HCT116 (cell line): ENCODE results near the gene PIGO. TPM values are rescaled to one million over a fixed set of nuclear protein-coding genes. Genes with fewer than 3 reads are reported as not detected.

ENCODE experiments used
- ATAC-seq: fragments of 200-7000 bp; cut with Tn5 transposase; 2 replicates; pipeline ENCODE4 v1.9.1; 2020; ENCODE audit warnings: mild to moderate bottlenecking, moderate library complexity
- BruUV-seq: library from RNA; stranded (reverse); fragments of 400-500 nt; replicated peaks from 2 replicates; lab custom pipeline; 2021; lab: Mats Ljungman, UMichigan
- CTCF ChIA-PET: fragments of 300-600 bp; sonication (Branson Sonifier 250); formaldehyde crosslinking; loops from one replicate; lab custom pipeline; 2021; ENCODE audit warnings: antibody characterized with exemption; lab: Charles Lee
- POLR2A ChIA-PET: fragments of 300-600, 350-600 bp; sonication (Branson Sonifier 250); formaldehyde crosslinking; loops from one replicate; lab custom pipeline; 2021; ENCODE audit warnings: antibody characterized with exemption; lab: Charles Lee
- RAD21 ChIA-PET, 2 experiments: fragments of 300-600 bp; sonication (Branson Sonifier 250); formaldehyde crosslinking; loops; one replicate each; lab custom pipeline; 2023; ENCODE audit warnings: low total read pairs in 2 of 2; ENCODE audit not compliant: uncharacterized antibody in 2 of 2, unreplicated experiment in 2 of 2, low non-redundant PET in 1 of 2; lab: Charles Lee
- DNase-seq: peaks from one replicate; pipeline ENCODE4 v3.0.0-alpha.2; 2010; ENCODE audit warnings: low read depth, low spot score
- H2AFZ ChIP-seq: fragments of 200-600 bp; shearing (Covaris generic), sonication (generic); 2 replicates; pipeline ENCODE4 v1.6.1; 2017; ENCODE audit warnings: low read depth, mixed run types, mixed read lengths, antibody characterized with exemption, low read length; ENCODE audit not compliant: poor library complexity, severe bottlenecking
- H3K27ac ChIP-seq: 2 replicates; pipeline ENCODE4 v1.5.1; 2012; ENCODE audit warnings: low read depth, low read length
- H3K27me3 ChIP-seq: fragments of 200-600 bp; sonication (generic); 2 replicates; pipeline ENCODE4 v1.6.1; 2016; ENCODE audit warnings: mixed run types, low read length, mixed read lengths; ENCODE audit not compliant: insufficient read depth
- H3K36me3 ChIP-seq, 2 experiments: fragments of 200-500 bp in 1 of 2; fragments of 200-600 bp in 1 of 2; sonication (Bioruptor generic) in 1 of 2; sonication (generic) in 1 of 2; 2 replicates each; pipeline versions ENCODE4 v1.5.1 to v1.6.1; 2014 to 2016; ENCODE audit warnings: low read length in 2 of 2, inconsistent platforms in 1 of 2, mixed read lengths in 1 of 2, mixed run types in 1 of 2; ENCODE audit not compliant: insufficient read depth in 2 of 2, control insufficient read depth in 1 of 2
- H3K4me1 ChIP-seq, 2 experiments: fragments of 200-600 bp in 1 of 2; sonication (generic) in 1 of 2; 2 replicates each; pipeline versions ENCODE4 v1.5.1 to v1.6.1; 2012 to 2017; ENCODE audit warnings: low read length in 2 of 2, inconsistent platforms in 1 of 2, mild to moderate bottlenecking in 1 of 2, mixed read lengths in 1 of 2, mixed run types in 1 of 2, moderate library complexity in 1 of 2; ENCODE audit not compliant: insufficient read depth in 2 of 2, control insufficient read depth in 1 of 2
- H3K4me2 ChIP-seq: fragments of 200-600 bp; sonication (generic); 2 replicates; pipeline ENCODE4 v1.6.1; 2017; ENCODE audit warnings: mixed run types, low read length, mixed read lengths
- H3K4me3 ChIP-seq, 2 experiments: fragments of 200-600 bp in 1 of 2; sonication (generic) in 1 of 2; replicated peaks in 1 of 2; 2 replicates each; pipeline ENCODE4 v1.5.1; 2011 to 2016; ENCODE audit warnings: low read length in 2 of 2, control low read depth in 1 of 2, low read depth in 1 of 2, mild to moderate bottlenecking in 1 of 2, mixed read lengths in 1 of 2, mixed run types in 1 of 2
- H3K79me2 ChIP-seq: fragments of 200-600 bp; sonication (generic); 2 replicates; pipeline ENCODE4 v1.6.1; 2017; ENCODE audit warnings: mild to moderate bottlenecking, mixed run types, low read length, moderate library complexity, mixed read lengths; ENCODE audit not compliant: insufficient read depth
- H3K9ac ChIP-seq: fragments of 200-600 bp; sonication (generic); 2 replicates; pipeline ENCODE4 v1.6.1; 2016; ENCODE audit warnings: low read length, mixed read lengths
- H3K9me2 ChIP-seq: fragments of 200-600 bp; sonication (generic), shearing (Covaris generic); 2 replicates; pipeline ENCODE4 v1.6.1; 2017; ENCODE audit warnings: mixed run types, mild to moderate bottlenecking, moderate library complexity; ENCODE audit not compliant: insufficient read depth
- H3K9me3 ChIP-seq, 2 experiments: fragments of 200-500 bp in 1 of 2; fragments of 200-600 bp in 1 of 2; sonication (Bioruptor generic) in 1 of 2; sonication (generic) in 1 of 2; 2 replicates each; pipeline ENCODE4 v1.6.1; 2014 to 2017; ENCODE audit warnings: low read length in 2 of 2, mixed read lengths in 2 of 2, inconsistent platforms in 1 of 2, low read depth in 1 of 2, mild to moderate bottlenecking in 1 of 2, mixed run types in 1 of 2, moderate library complexity in 1 of 2; ENCODE audit not compliant: control insufficient read depth in 1 of 2, insufficient read depth in 1 of 2
- H4K20me1 ChIP-seq: fragments of 200-600 bp; sonication (generic), shearing (Covaris generic); 2 replicates; pipeline ENCODE4 v1.6.1; 2017; ENCODE audit warnings: mixed run types, mild to moderate bottlenecking, moderate library complexity; ENCODE audit not compliant: insufficient read depth
- ATF3 ChIP-seq: IDR thresholded peaks from 2 replicates; pipeline ENCODE4 v1.6.1; 2012
- CBX3 ChIP-seq: IDR thresholded peaks from 2 replicates; pipeline ENCODE4 v1.6.1; 2012; ENCODE audit warnings: low read depth
- CEBPB ChIP-seq: IDR thresholded peaks from 2 replicates; pipeline ENCODE4 v1.6.1; 2012; ENCODE audit warnings: low read depth
- EGR1 ChIP-seq: IDR thresholded peaks from 2 replicates; pipeline ENCODE4 v1.6.1; 2012; ENCODE audit warnings: low read depth
- ELF1 ChIP-seq: IDR thresholded peaks from 2 replicates; pipeline ENCODE4 v1.6.1; 2012; ENCODE audit warnings: low read depth, borderline replicate concordance
- EZH2phosphoT487 ChIP-seq: fragments of 200-600 bp; IDR thresholded peaks from 2 replicates; pipeline ENCODE4 v1.6.1; 2018; ENCODE audit warnings: antibody characterized with exemption, borderline replicate concordance
- FOSL1 ChIP-seq: IDR thresholded peaks from 2 replicates; pipeline ENCODE4 v1.6.1; 2012; ENCODE audit warnings: low read depth
- MAX ChIP-seq: IDR thresholded peaks from 2 replicates; pipeline ENCODE4 v1.6.1; 2012
- POLR2A ChIP-seq: IDR thresholded peaks from 2 replicates; pipeline ENCODE4 v1.7.0; 2011; ENCODE audit warnings: borderline replicate concordance; ENCODE audit not compliant: insufficient read depth, insufficient read length; ENCODE audit errors: extremely low read depth
- POLR2AphosphoS5 ChIP-seq: IDR thresholded peaks from 2 replicates; pipeline ENCODE4 v1.6.1; 2011; ENCODE audit warnings: mild to moderate bottlenecking, low read depth, low read length, moderate library complexity
- RAD21 ChIP-seq: IDR thresholded peaks from 2 replicates; pipeline ENCODE4 v1.6.1; 2012; ENCODE audit warnings: low read depth, mild to moderate bottlenecking
- SIN3A ChIP-seq: IDR thresholded peaks from 2 replicates; pipeline ENCODE4 v1.6.1; 2012; ENCODE audit warnings: low read depth
- SRF ChIP-seq: IDR thresholded peaks from 2 replicates; pipeline ENCODE4 v1.6.1; 2012; ENCODE audit warnings: low read depth
- TCF7L2 ChIP-seq: IDR thresholded peaks from 2 replicates; pipeline ENCODE4 v1.7.0; 2011; ENCODE audit warnings: borderline replicate concordance, inconsistent platforms; ENCODE audit not compliant: insufficient read depth, insufficient read length; ENCODE audit errors: extremely low read depth
- YY1 ChIP-seq: IDR thresholded peaks from 2 replicates; pipeline ENCODE4 v1.6.1; 2011; ENCODE audit warnings: low read length, low read depth, moderate library complexity, mild to moderate bottlenecking; ENCODE audit not compliant: insufficient replicate concordance; ENCODE audit errors: extremely low read depth
- ZBTB33 ChIP-seq: IDR thresholded peaks from 2 replicates; pipeline ENCODE4 v1.6.1; 2011; ENCODE audit warnings: mild to moderate bottlenecking, low read length, moderate library complexity; ENCODE audit not compliant: insufficient replicate concordance; ENCODE audit errors: extremely low read depth
- ZFX ChIP-seq: fragments of 450-650 bp; IDR thresholded peaks from 2 replicates; pipeline ENCODE4 v1.6.1; 2017
- ZNF274 ChIP-seq: fragments of 200-500 bp; sonication (Bioruptor generic); IDR thresholded peaks from 2 replicates; pipeline ENCODE4 v1.6.1; 2014; ENCODE audit warnings: mild to moderate bottlenecking, low read depth, low read length, inconsistent platforms
- intact Hi-C: fragments of 100-400 bp; cut with micrococcal nuclease; formaldehyde crosslinking; loops from 2 replicates; pipeline ENCODE4 v1.10.0; 2022
- total RNA-seq: library from RNA; stranded (reverse); gene quantifications from one replicate; pipeline ENCODE4 v1.2.1, GENCODE V29; 2021; ENCODE audit not compliant: unreplicated experiment

PIGO gene
- total RNA-seq, 1 experiment from 2014 or later, result 24.0 TPM

GRCh38 chr9:35107297-35108290, 11.2 kb upstream of the PIGO start:
- no TSS peak for BruUV-seq
- CTCF ChIA-PET, result no interaction called here
- DNase-seq, result no peak

GRCh38 chr9:35106343-35106730, 9.9 kb upstream of the PIGO start:
- DNase-seq, result no peak
- Histone ChIP-seq H3K27me3 (no peaks in the 10 kb centered on the region), H3K9ac (no peak overlapping the region), H3K4me3 (no peak overlapping the region), H3K9me3 (no peaks in the 10 kb centered on the region), H3K79me2 (peaks cover 16% of the 10 kb centered on the region), H3K4me1 (peaks cover 14 to 37% of the 10 kb centered on the region in 2 experiments), H3K4me2 (no peak overlapping the region), H3K27ac (no peak overlapping the region), H4K20me1 (no peaks in the 10 kb centered on the region), H3K9me2 (no peaks in the 10 kb centered on the region), H2AFZ (no peak overlapping the region), H3K36me3 (peaks cover 3 to 4% of the 10 kb centered on the region in 2 experiments; a peak in 3 of 4 replicates)
- BruUV-seq, result no TSS peak
- RAD21 ChIA-PET, result no interaction called here
- POLR2A ChIA-PET, result no interaction called here
- intact Hi-C loops, result no loop called here
- CTCF ChIA-PET, result no interaction called here
- no peak for ATAC-seq
- TF ChIP-seq POLR2AphosphoS5 (no peak), ZBTB33 (no peak), MAX (no peak), YY1 (no peak), FOSL1 (no peak), ZNF274 (no peak), CBX3 (no peak), SRF (no peak), RAD21 (no peak), CEBPB (no peak), SIN3A (no peak), TCF7L2 (no peak), ZFX (no peak), EGR1 (no peak), EZH2phosphoT487 (no peak)

More at GRCh38 chr9:35107297-35108290, 11.2 kb upstream of the PIGO start:
- no peaks in the 10 kb centered on the region for H3K9me3 ChIP-seq
- no peak overlapping the region for H3K27ac ChIP-seq
- H3K79me2 ChIP-seq, result peaks cover 3% of the 10 kb centered on the region
- H4K20me1 ChIP-seq, result no peaks in the 10 kb centered on the region
- RAD21 ChIA-PET, result no interaction called here
- H3K9ac ChIP-seq, result no peak overlapping the region
- no peaks in the 10 kb centered on the region for H3K36me3 ChIP-seq
- no peak overlapping the region for H3K4me3 ChIP-seq
- peaks cover 16 to 38% of the 10 kb centered on the region in 2 experiments for H3K4me1 ChIP-seq
- no peaks in the 10 kb centered on the region for H3K9me2 ChIP-seq
- ATAC-seq, result no peak
- intact Hi-C loops, result no loop called here
- H3K4me2 ChIP-seq, result no peak overlapping the region
- no peak overlapping the region for H2AFZ ChIP-seq
- no peak for TF ChIP-seq POLR2A
- no peak for TF ChIP-seq FOSL1
- TF ChIP-seq ELF1, result no peak
- no peak for TF ChIP-seq ATF3
- TF ChIP-seq TCF7L2, result no peak
- no peak for TF ChIP-seq ZFX
- TF ChIP-seq, all 23 proteins: peak for 0
- POLR2A ChIA-PET, result no interaction called here
- no peaks in the 10 kb centered on the region for H3K27me3 ChIP-seq
